ENCODE measurements around the gene HCN2.

The HCN2 gene

DNA sequence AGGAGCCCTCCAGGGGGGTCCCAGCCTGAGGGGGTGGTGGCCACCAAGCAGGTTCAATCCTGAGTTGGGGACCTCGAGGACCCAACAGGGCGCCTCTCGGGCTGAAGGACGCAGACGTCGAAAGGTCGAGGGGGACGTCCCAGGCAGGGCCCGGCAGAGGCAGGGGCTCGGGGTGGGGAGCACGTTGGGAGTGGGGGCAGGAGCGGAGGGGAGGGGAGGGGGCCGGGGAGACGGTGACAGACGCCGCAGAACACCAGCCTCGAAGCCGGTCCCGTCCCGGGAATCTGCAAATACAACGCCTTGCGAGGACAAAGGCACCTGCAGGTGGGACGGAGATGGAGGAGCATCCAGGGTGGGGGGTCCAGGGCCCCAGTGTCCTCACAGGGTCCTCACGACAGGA, 54.1 kb downstream of the HCN2 start:
- DNase-seq: no peak

DNA sequence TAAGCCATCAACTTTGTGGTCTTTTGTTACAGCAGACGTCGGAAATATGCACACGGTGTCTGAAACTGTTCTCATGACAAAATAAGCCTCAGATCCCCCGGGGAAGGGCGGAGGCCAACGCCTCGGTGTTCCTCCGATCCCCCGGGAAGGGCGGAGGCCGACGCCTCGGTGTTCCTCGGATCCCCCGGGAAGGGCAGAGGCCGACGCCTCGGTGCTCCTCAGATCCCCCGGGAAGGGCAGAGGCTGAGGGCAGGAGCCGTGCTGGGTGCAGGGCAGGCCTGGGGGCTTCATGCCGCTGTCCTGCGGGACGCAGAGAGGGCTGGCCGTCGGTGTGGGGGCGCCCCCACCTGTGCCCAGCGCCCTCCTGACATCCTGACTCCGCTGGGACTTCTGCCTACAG, 54.7 kb downstream of the HCN2 start:
- no peak for DNase-seq

DNA sequence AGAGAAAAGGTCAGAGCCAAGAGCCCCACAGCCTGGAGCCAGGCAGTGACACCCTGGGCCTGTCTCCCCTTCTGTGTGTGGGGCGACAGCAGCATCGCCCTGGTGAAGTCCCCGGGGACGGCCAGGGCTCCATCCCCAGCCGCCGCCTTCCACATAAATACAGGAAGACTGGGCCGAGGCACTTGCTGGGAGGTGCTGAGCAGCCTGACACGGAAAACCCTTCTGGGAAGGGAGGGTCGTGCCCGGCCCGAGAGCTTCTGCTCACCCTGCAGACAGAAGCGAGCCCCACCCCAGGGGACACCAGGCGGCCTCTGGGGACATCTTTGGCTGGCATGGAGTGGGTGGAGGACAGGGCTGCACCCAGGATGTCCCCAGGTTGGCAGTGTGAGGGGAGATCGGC, 55.1 kb downstream of the HCN2 start:
- DNase-seq: no peak

DNA sequence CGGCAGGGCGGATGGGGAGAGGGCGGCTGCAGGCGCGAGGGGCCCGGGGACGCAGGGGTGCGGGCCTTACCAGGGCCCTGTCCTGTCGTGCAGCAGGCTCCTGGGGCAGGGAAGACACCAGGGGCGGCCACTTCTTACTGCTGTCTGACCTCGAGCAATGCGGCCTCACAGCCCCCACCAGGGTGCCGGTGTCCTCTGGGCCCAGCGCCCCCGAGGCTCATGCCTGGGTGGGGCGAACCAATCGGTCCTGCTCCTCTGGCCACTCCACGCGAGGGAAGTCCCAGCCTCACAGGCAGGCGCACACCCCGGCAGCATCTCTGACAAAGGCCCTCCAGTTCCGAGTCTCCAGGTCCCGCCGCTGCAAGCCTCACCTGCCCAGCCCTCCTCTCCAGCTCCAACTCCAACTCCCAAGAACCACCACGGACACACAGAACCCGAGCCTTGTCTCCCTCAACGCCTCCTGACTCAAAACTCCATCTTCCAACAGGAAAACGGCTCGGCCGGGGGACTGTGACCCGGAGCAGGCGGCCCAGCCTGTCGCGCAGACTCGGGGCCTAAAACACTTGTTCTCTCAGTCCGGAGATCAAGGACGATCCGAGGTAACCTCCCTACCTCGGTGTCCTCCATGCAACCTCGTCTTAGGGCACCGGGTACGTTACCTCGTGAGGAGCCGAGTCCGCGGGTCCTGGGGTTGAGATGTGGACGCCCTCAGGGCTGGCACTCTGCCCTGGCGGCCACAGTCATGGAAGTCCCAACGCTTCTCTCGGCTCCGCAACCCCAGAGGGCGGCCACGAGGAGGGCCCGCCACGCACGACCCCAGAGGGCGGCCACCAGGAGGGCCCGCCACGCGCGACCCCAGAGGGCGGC, 56.5 kb downstream of the HCN2 start:
- DNase-seq: no peak

DNA sequence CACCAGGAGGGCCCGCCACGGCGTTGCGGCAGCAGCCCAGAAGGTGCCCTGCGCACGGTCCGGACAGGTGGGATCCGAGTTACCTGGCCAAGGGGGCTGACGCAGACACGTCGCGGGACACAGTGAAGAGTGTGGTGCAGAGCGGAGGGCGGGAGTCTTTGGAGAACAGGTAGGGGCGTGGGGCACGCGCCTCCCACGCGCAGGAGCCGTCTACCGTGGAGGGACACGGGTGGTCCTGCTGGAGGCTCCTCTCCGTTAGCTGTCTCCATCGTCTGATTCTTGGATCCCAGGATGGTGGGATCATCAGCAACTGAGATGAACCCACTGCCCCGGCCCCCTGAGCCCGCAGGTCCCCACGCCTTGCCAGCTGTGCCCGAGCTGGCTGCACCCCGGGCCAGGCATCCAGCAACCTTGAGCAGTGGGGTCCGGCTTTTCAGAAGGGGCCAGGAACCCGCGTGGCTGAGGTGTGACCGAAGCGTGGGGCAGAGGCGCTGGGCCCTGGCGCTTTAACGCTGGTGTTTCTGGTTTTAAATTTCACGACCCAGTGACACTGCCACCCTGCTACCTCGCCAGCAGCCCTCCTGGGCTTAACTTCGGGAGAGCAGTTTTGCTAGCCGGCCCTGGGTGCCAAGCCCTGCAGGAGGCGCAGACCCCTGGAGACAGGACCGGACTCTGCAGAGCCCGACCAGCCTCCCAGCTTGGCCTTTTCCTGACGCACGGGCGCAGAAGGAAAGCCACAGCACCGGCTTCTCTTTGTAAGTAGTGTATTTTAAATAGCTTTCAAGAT, 57.3 kb downstream of the HCN2 start:
- no peak for DNase-seq

DNA sequence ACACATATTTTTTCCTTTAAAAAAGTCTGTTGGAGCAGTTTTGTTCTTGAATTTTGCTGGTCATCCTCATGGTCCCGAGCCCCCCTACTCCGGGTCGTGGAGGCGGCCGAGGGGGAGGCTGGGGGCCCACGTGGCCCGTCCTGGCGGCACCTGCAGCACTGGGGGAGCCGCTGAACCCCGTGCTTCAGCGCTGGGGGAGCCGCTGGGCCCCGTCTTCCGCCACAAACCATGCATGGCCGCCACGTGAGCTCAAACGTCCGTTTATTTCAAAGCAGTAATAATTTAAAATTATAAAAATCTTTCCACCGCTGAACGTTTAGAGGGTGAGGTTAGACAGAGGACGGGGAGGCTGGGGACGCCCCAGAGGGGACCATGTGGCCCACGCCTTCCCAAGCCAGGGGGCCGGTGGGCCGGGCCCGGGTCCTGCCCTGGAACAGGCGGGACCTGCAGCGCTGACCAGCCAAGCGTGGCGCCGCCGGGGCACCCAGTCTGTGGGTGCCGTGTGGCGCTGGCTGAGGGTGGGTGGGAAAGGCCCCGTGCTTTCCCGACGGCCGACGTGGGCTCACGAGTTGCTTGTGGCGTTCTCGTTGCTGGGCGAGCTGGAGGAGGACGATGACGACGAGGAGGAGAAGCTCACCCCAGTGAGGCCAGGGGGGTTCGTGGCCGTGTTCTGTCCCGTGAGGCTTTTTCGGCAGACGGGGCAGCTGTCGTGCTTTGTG, 58.0 kb downstream of the HCN2 start:
- no peak for DNase-seq

DNA sequence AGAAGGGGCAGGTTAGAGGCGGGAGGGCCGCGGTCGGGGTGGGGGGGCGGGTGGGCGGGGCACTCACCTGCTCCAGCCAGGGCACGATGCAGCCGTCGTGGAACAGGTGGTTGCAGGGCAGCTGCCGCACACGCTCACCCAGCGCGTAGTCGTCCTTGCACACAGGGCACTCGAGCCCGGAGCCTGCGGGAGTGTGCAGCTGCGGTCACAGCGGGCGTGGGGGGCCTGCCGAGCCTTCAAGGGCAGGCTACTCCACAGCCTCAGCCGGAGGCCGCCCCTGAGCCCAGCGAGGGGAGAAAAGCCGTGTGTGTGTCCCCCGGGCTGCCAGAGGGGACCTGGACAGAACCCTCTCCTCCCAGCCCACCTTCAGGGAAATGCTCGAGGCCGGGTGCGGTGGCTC, 58.6 kb downstream of the HCN2 start:
- DNase-seq: no peak

DNA sequence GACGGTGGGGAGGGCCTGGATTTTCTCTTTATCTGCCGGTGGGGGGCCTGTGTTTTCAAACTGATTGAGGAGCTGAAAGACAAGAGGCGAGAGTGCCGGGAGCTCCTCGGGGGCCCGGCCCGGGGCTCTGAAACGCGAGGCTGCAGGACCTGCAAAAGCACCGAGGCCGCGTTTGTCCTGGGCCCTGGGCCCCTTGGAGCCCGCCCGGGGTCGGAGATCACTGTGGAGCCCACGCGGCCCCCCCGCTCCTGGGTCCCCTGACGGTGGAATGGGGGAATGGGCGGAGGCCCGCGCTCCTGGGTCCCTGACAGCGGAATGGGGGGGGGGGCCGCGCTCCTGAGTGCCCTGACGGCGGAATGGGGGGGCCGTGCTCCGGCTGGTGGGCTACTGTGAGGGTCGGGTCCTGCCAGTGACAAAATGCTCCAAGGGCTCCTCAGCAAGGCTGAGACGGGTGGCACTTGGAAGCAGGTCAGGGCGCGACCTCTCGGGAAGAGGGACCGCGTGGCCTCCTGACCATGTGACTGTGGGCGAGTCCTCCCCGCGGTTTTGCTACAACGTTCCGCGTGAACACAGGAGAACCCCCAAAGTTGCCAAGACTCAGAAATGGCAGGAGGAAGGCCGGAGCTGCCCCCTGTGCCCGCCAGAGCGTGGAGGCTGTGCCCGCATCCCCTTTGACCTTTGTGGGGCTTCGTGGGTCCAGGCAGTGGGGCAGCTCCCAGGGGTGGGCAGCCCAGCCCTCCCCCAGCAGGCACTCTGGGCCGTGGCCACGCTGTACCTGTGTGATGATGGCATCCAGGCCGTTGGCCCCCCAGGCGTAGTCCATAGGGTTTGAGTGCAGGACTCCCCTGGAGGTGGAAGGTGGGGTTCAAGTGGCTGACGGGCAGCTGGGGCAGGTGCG, 59.5 kb downstream of the HCN2 start:
- DNase-seq: no peak

DNA sequence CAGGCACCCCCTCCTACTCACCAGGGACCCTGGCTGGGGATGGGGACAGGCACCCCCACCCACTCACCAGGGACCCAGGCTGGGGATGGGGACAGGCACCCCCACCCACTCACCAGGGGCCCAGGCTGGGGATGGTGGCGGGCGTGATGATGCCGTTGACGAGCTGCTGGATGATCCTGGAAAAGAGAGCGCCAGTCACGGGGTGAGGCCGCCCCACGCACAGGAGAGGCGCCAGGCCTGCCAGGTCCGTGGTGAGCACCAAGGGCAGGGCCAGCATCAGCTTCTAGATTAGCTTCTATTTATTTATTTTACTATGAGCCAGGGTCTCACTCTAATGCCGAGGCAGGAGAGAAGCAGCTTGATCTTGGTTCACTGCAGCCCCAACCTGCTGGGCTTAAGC, 60.4 kb downstream of the HCN2 start:
- no peak for DNase-seq

DNA sequence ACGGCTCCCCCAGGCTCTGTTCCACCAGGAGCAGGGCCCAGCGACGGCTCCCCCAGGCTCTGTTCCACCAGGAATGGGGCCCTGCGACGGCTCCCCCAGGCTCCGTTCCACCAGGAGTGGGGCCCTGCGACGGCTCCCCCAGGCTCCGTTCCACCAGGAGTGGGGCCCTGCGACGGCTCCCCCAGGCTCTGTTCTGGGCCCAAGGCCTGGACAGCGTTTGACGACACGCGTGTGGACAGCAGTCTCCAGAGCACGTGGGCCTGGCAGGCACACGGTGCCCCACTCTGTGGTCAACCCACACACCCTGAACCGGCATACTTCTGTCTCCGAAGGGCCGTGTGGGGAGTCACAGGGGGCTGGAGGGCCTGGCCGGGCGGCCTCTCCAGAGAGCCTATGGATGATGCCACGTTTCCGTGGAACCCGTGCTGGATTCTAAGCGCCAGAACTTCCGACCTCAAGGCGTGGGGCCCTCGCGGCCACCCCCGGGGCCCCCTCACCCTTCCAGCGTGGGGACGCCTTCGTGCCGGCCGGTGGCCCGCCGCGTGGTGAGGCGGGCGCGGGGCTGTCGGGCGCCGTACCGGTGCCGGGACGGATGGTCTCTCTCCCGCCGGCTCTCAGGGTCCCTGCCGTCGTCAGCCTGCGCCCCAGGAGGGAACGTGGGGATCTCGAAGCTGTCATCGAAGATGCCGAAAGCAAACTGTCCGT, 61.6 kb downstream of the HCN2 start:
- no peak for DNase-seq

DNA sequence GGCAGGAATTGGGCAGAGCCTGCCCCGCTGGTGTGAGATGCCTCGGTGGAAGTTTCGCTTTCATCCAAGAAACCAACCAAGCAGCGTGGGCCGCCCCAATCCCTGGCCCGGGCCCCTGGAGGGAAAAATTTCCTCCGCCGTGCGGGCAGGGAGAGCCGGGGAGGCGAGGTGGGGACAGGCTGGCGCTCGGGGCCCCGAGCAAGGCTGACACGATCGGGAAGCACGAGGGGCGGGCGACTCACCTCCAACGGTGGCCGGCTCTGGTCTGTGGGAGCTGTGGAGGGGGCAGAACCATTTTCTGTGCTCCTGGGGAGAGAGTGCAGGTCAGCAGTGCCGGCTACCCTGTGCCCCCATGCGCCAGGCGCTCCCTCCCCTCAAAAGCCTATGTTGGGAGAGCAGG, 62.3 kb downstream of the HCN2 start:
- no peak for DNase-seq

DNA sequence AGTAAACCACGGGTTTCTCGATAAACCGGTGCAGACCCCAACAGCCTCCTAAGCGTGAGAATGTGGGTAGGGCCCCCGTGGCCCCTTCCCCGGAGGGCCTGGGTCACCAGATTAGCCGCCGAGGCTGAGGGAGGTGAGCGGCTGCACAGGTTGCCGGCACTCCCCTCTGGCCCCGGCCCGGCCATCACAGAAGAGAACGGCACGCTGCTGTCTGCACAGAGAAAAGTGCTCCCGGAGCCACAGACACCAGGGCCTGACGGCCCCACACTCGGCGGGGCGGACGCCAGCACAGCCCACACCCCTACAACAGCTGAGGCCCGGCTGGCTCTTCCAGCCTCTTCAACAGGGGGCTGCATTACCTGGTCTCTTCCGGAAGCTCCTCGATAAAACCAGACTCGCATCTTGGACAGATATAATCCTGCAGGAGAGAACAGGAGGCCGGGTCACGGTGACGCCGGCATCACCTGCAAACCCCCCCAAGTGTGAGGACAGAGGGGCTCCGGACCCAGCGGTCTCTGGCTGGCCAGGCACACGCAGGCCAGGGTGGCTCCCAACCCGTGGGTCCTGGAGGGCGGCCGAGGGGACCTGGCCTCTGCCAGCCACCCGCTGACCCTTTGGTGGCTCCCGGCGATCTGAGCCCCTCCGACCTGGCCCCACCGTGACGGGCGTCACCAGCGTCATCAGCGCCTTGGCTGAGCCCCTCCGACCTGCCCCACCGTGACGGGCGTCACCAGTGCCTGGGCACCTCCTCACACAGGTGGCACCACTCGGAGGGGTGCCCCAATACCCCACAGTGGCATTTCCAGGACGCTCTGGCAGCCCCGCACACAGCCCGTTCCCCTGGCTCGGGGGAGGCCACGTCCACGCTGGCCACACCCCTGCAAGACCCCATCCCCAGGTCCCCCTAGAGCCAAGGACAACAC, 63.0 kb downstream of the HCN2 start:
- DNase-seq: no peak

DNA sequence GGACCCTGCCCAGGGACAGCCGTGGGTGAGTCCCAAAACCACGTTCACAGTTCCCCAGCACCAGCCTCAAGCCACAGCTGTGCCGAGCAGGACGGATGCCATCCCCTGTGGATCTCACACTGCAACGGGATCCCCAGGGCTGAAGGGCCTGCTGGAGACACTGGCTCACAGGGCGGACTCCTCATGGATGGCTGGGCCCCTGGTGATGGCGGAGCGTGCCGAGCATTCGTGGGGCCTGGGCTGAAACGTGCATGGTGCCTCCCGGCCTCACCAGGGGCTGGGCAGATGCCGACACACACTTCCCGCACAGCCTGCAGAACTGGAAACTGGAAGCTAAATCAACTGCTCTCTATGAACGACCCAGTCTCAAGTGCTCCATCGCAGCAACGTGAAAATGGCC, 63.7 kb downstream of the HCN2 start:
- no peak for DNase-seq

DNA sequence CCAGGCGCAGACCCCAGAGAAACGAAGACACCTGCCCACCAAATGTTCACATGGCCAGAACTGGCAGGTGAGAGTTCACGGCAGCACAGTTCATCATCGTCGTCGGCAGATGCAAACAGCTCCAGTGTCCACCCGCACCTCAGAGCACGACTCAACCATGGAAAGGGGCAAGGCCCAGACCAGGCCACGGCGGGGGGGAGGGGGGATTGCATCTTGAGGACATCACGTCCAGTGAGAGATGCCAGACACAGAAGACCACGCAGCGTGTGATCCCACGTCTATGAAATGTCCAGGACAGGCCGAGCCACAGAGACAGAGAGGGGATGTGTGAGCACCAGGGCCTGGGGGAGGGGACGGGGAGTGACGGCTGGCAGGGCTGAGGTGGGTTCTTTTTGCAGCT, 66.0 kb downstream of the HCN2 start:
- no peak for DNase-seq

DNA sequence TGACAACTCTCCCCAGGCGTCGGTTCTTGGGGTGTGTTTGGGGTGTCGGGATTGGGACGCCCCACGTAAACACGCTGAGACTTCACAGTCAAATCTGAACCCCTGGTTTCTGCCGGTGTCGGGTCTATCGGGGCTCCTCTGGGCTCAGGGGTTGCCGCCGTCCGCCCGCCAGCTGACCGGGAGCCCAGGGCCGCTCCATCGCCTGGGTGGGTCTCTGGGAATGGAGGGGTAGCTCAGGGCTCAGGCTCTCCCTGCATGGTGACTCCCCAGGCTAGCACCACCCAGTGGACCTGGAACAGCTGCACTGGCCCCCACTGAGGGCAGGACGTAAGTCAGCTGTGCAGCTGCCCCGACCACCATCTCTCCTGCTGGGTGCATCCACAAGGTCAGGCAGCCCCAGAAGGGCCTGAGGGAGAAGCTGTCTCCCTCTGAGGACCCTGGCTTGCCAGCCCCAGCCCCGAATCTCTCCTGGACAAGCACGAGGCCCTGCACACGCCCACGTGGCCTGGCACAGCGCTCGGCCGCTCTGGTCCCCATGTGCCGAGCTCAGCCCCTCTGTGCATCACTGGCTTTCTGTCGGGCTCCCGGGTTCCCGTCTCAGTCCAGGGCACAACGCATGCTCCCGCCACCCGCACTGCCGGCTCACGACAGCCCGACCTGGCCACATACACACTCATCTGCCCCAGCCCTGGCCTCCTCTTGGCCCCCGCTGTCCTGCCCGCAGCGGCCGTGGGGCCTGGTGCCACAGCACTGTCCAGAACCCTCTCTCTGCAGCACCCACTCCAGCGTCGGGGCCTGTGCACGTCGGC, 67.3 kb downstream of the HCN2 start:
- DNase-seq: no peak

DNA sequence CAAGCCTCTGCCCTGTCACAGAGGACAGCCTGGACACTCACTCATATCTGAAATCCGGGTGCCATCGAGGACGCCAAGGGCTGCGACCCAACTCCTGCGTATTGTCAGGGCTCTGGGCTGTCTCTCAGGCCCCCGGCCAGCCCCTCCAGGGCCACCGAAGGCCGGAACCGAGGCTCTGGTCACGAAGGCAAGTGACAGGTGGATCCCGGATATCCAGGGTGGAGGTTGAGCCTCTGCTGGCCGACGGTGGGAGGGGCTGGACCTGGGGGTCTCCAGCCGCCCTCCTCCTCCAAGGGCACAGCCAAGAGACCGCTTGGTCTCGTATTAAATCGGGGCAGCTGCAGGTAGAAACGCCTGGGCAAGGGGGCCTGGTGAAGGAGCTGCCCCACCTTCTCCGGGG, 67.9 kb downstream of the HCN2 start:
- no peak for DNase-seq

DNA sequence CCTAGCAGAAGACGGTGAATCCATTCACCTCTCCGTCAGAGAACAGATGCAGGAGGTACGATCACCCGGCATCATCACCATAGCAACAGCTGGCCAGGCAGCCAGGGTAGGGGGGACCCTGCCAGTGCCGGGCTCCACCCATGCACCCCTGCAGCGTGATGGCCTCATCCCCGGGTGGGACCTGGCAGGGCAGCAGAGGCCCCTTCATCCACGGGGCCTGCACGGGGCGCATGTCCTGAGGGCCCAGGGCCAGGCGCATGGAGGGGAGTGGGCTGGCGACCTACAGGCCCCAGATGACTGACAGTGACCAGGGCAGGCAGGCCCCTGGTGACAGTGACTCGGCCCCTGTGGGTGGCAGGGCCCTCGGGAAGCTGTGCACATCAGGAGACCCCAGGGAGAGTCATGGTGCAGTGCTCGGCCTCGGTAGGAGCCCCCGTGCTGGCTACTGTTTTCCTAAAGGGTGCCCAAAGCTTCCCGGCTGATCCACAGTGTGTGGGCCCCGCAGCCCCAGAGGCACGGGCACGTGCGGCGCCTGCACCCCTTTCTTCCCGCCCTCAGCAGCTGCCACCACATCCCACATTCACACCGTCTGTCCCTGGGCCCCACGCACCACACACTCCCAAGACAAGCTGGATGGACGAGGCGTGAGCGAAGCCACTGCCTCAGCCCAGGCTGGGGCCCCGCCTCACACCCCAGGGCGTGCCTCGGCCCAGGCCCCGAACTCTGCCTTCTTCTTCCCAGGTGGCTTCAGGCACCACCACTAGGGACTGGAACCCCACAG, 68.6 kb downstream of the HCN2 start:
- DNase-seq: no peak

DNA sequence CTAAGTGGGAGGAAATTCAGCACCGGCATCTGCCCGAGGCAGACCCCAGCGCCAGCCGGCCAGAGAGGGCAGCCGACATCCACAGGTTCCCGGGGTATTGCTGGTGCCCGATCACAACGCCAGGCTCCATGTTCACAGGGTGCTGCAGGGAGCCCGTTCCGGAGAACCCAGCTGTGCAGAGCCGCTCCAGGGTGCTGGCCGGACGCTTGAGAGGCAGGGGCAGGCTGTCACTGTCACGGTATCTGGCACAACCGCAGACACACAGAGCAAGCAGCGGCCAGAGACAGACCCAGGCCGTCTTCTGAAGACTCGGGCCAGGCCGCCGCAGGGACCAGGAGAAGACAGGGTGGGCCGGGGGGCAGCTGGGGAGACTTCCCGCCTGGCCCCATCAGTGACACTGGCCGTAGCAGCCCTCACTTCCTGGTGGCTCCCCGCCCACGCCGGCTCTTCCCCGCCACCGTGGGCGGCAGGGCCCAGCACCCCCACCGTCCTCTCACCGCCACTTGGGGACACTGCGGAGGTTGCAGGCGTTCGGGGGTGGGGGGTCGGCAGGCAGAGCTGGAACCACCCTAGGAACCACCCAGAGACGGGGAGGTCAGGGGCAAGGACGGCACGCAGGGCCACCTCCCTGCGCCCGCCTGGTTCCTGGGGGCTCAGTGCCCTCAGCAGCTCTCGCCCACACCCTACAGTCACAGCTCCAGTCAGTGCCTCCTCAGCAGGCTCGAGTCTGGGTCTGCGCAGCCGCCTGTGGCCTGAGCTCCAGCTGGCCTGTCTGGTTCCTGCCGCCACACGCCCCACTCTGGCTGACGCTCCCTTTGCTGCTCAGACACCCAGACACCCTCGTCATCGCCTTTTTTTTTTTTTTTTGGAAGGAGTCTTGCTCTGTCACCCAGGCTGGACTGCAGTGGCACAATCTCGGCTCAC, 69.5 kb downstream of the HCN2 start:
- DNase-seq: peak; percentile 73
